ENCODE measurements around the gene IVNS1ABP. TPM values are rescaled to one million over a fixed set of nuclear protein-coding genes. Genes with fewer than 3 reads are reported as not detected.
"Not testable (repeated sequence)": the region's sequence is repeated elsewhere in the genome, so short reads cannot be mapped to it uniquely, and the experiment has no call there.

The IVNS1ABP gene
- total and polyA plus RNA-seq, 4 donors, result 73.4 to 111 (median 101) TPM

- Histone ChIP-seq H3K27ac (ENCODE audit: low read depth, low read length) (no peak overlapping the region), H3K9me3 (ENCODE audit: control insufficient read depth, insufficient read depth, low read length) (no peaks in the 10 kb centered on the region), H3K27me3 (ENCODE audit: control insufficient read depth, insufficient read depth, low read length) (no peaks in the 10 kb centered on the region), H3K4me3 (ENCODE audit: low read depth, low read length) (no peak overlapping the region), H3K4me1 (ENCODE audit: control insufficient read depth, insufficient read depth, low read length) (no peaks in the 10 kb centered on the region), H3K36me3 (ENCODE audit: control insufficient read depth, insufficient read depth, low read length) (no peaks in the 10 kb centered on the region)
- DNase-seq (ENCODE audit: low read depth in 4 of 6, low spot score in 6 of 6), result no peak
- no CpG with 5 or more reads among the region's 4 CpGs for WGBS (ENCODE audit: insufficient coverage)
Observed at GRCh38 chr1:185265314-185265713, 51.7 kb downstream of the IVNS1ABP start.

GRCh38 chr1:185263780-185264179 is 53.3 kb downstream of the IVNS1ABP start:
- no peaks in the 10 kb centered on the region for H3K9me3 ChIP-seq (ENCODE audit: control insufficient read depth, insufficient read depth, low read length)
- H3K4me3 ChIP-seq (ENCODE audit: low read depth, low read length), result no peak overlapping the region
- WGBS (ENCODE audit: insufficient coverage), result no CpG with 5 or more reads among the region's 1 CpG
- no peak for DNase-seq (ENCODE audit: low read depth in 4 of 6, low spot score in 6 of 6)
- no peaks in the 10 kb centered on the region for H3K4me1 ChIP-seq (ENCODE audit: control insufficient read depth, insufficient read depth, low read length)
- no peaks in the 10 kb centered on the region for H3K36me3 ChIP-seq (ENCODE audit: control insufficient read depth, insufficient read depth, low read length)
- H3K27me3 ChIP-seq (ENCODE audit: control insufficient read depth, insufficient read depth, low read length), result no peaks in the 10 kb centered on the region
- no peak overlapping the region for H3K27ac ChIP-seq (ENCODE audit: low read depth, low read length)

- Histone ChIP-seq H3K4me1 (ENCODE audit: control insufficient read depth, insufficient read depth, low read length) (no peaks in the 10 kb centered on the region), H3K36me3 (ENCODE audit: control insufficient read depth, insufficient read depth, low read length) (no peaks in the 10 kb centered on the region), H3K9me3 (ENCODE audit: control insufficient read depth, insufficient read depth, low read length) (no peaks in the 10 kb centered on the region), H3K4me3 (ENCODE audit: low read depth, low read length) (no peak overlapping the region), H3K27ac (ENCODE audit: low read depth, low read length) (no peak overlapping the region), H3K27me3 (ENCODE audit: control insufficient read depth, insufficient read depth, low read length) (no peaks in the 10 kb centered on the region)
- no peak for DNase-seq (ENCODE audit: low read depth in 4 of 6, low spot score in 6 of 6)
- 71% methylated on average over 1 of the region's 3 CpGs for WGBS (ENCODE audit: insufficient coverage)
Observed at GRCh38 chr1:185263292-185263691, 53.8 kb downstream of the IVNS1ABP start.

- Histone ChIP-seq H3K9me3 (ENCODE audit: control insufficient read depth, insufficient read depth, low read length) (no peaks in the 10 kb centered on the region), H3K27me3 (ENCODE audit: control insufficient read depth, insufficient read depth, low read length) (no peaks in the 10 kb centered on the region), H3K4me3 (ENCODE audit: low read depth, low read length) (no peak overlapping the region), H3K36me3 (ENCODE audit: control insufficient read depth, insufficient read depth, low read length) (no peaks in the 10 kb centered on the region), H3K4me1 (ENCODE audit: control insufficient read depth, insufficient read depth, low read length) (no peaks in the 10 kb centered on the region), H3K27ac (ENCODE audit: low read depth, low read length) (no peak overlapping the region)
- 83% methylated on average over 1 of the region's 1 CpG for WGBS (ENCODE audit: insufficient coverage)
- no peak for DNase-seq (ENCODE audit: low read depth in 4 of 6, low spot score in 6 of 6)
Observed at GRCh38 chr1:185262151-185262550, 54.9 kb downstream of the IVNS1ABP start.

GRCh38 chr1:185260611-185261010 is 56.4 kb downstream of the IVNS1ABP start:
- H3K27me3 ChIP-seq (ENCODE audit: control insufficient read depth, insufficient read depth, low read length), result no peaks in the 10 kb centered on the region
- no peaks in the 10 kb centered on the region for H3K9me3 ChIP-seq (ENCODE audit: control insufficient read depth, insufficient read depth, low read length)
- no peaks in the 10 kb centered on the region for H3K36me3 ChIP-seq (ENCODE audit: control insufficient read depth, insufficient read depth, low read length)
- no CpG with 5 or more reads among the region's 1 CpG for WGBS (ENCODE audit: insufficient coverage)
- no peak overlapping the region for H3K4me3 ChIP-seq (ENCODE audit: low read depth, low read length)
- H3K4me1 ChIP-seq (ENCODE audit: control insufficient read depth, insufficient read depth, low read length), result no peaks in the 10 kb centered on the region
- no peak for DNase-seq (ENCODE audit: low read depth in 4 of 6, low spot score in 6 of 6)
- H3K27ac ChIP-seq (ENCODE audit: low read depth, low read length), result no peak overlapping the region

GRCh38 chr1:185258676-185259075 is 58.4 kb downstream of the IVNS1ABP start:
- Histone ChIP-seq H3K4me3 (ENCODE audit: low read depth, low read length) (no peak overlapping the region), H3K9me3 (ENCODE audit: control insufficient read depth, insufficient read depth, low read length) (no peaks in the 10 kb centered on the region), H3K4me1 (ENCODE audit: control insufficient read depth, insufficient read depth, low read length) (no peaks in the 10 kb centered on the region), H3K27ac (ENCODE audit: low read depth, low read length) (no peak overlapping the region), H3K36me3 (ENCODE audit: control insufficient read depth, insufficient read depth, low read length) (no peaks in the 10 kb centered on the region), H3K27me3 (ENCODE audit: control insufficient read depth, insufficient read depth, low read length) (no peaks in the 10 kb centered on the region)
- no CpG with 5 or more reads among the region's 1 CpG for WGBS (ENCODE audit: insufficient coverage)
- DNase-seq (ENCODE audit: low read depth in 4 of 6, low spot score in 6 of 6), result no peak

- no peaks in the 10 kb centered on the region for H3K27me3 ChIP-seq (ENCODE audit: control insufficient read depth, insufficient read depth, low read length)
- no peaks in the 10 kb centered on the region for H3K9me3 ChIP-seq (ENCODE audit: control insufficient read depth, insufficient read depth, low read length)
- no CpG with 5 or more reads among the region's 2 CpGs for WGBS (ENCODE audit: insufficient coverage)
- DNase-seq (ENCODE audit: low read depth in 4 of 6, low spot score in 6 of 6), result no peak
- no peaks in the 10 kb centered on the region for H3K36me3 ChIP-seq (ENCODE audit: control insufficient read depth, insufficient read depth, low read length)
- no peak overlapping the region for H3K4me3 ChIP-seq (ENCODE audit: low read depth, low read length)
- H3K27ac ChIP-seq (ENCODE audit: low read depth, low read length), result no peak overlapping the region
- H3K4me1 ChIP-seq (ENCODE audit: control insufficient read depth, insufficient read depth, low read length), result no peaks in the 10 kb centered on the region
Observed at GRCh38 chr1:185257950-185258208, 59.2 kb downstream of the IVNS1ABP start.

GRCh38 chr1:185257116-185257949 is 59.7 kb downstream of the IVNS1ABP start:
- H3K27me3 ChIP-seq (ENCODE audit: control insufficient read depth, insufficient read depth, low read length); H3K4me3 ChIP-seq (ENCODE audit: low read depth, low read length); H3K27ac ChIP-seq (ENCODE audit: low read depth, low read length); H3K9me3 ChIP-seq (ENCODE audit: control insufficient read depth, insufficient read depth, low read length); H3K4me1 ChIP-seq (ENCODE audit: control insufficient read depth, insufficient read depth, low read length); H3K36me3 ChIP-seq (ENCODE audit: control insufficient read depth, insufficient read depth, low read length); DNase-seq (ENCODE audit: low read depth in 4 of 6, low spot score in 6 of 6): not testable (repeated sequence)
- WGBS (ENCODE audit: insufficient coverage), result 100% methylated on average over 5 of the region's 32 CpGs

GRCh38 chr1:185255595-185255994 is 61.4 kb downstream of the IVNS1ABP start:
- no CpG with 5 or more reads among the region's 6 CpGs for WGBS (ENCODE audit: insufficient coverage)
- DNase-seq (ENCODE audit: low read depth in 4 of 6, low spot score in 6 of 6); H3K4me1 ChIP-seq (ENCODE audit: control insufficient read depth, insufficient read depth, low read length); H3K9me3 ChIP-seq (ENCODE audit: control insufficient read depth, insufficient read depth, low read length); H3K27ac ChIP-seq (ENCODE audit: low read depth, low read length); H3K36me3 ChIP-seq (ENCODE audit: control insufficient read depth, insufficient read depth, low read length); H3K4me3 ChIP-seq (ENCODE audit: low read depth, low read length); H3K27me3 ChIP-seq (ENCODE audit: control insufficient read depth, insufficient read depth, low read length): not testable (repeated sequence)

GRCh38 chr1:185252404-185252803 is 64.6 kb downstream of the IVNS1ABP start:
- DNase-seq (ENCODE audit: low read depth in 4 of 6, low spot score in 6 of 6); H3K4me1 ChIP-seq (ENCODE audit: control insufficient read depth, insufficient read depth, low read length); H3K36me3 ChIP-seq (ENCODE audit: control insufficient read depth, insufficient read depth, low read length); H3K4me3 ChIP-seq (ENCODE audit: low read depth, low read length); H3K27me3 ChIP-seq (ENCODE audit: control insufficient read depth, insufficient read depth, low read length); H3K27ac ChIP-seq (ENCODE audit: low read depth, low read length); H3K9me3 ChIP-seq (ENCODE audit: control insufficient read depth, insufficient read depth, low read length): not testable (repeated sequence)
- WGBS (ENCODE audit: insufficient coverage), result no CpG with 5 or more reads among the region's 1 CpG

All from spinal cord (tissue), 10 donors.